Effector CD4-positive, alpha-beta T cell (primary cell): ENCODE measurements around the gene KRT36.

ENCODE experiments used
- DNase-seq: peaks from one replicate; pipeline ENCODE4 v3.0.0-alpha.2; 2020

Gene KRT36

GRCh38 chr17:41521574-41522261, 32.0 kb upstream of the KRT36 start:
- no peak for DNase-seq

DNA sequence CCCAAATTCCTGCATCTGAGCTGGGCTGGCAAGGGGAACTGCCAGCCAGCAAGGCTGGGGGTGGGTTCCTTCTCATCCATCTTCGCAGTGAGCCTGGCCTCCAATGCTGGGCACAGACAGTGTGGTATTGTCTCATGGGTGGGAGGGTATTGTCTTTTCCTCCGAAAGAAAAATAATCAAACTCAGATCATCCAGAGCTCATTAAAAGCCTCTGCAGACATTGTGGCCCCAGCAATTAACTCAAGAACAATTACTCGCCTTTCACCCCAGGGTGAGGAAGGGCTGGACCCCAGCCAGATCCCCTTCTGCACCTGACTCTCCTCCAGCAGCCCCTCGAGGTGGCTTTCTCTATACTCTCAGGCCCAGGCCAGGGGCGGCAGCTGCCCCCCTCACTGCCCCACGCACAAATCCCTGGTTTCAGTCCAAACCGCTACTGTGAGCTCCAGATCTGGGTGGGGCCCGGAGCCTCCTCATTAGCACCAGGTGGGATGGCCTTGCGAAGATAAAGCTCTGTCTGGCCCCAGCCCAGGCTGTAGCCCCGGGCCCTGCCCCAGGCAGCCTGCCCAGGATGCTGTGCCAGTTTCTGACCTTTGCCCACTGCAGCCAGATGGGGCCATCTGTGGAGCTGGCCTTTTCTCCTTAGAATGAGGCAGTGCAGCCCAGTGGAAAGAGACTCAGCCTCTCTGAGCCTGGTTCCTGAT, 31.3 kb upstream of the KRT36 start:
- DNase-seq: no peak

DNA sequence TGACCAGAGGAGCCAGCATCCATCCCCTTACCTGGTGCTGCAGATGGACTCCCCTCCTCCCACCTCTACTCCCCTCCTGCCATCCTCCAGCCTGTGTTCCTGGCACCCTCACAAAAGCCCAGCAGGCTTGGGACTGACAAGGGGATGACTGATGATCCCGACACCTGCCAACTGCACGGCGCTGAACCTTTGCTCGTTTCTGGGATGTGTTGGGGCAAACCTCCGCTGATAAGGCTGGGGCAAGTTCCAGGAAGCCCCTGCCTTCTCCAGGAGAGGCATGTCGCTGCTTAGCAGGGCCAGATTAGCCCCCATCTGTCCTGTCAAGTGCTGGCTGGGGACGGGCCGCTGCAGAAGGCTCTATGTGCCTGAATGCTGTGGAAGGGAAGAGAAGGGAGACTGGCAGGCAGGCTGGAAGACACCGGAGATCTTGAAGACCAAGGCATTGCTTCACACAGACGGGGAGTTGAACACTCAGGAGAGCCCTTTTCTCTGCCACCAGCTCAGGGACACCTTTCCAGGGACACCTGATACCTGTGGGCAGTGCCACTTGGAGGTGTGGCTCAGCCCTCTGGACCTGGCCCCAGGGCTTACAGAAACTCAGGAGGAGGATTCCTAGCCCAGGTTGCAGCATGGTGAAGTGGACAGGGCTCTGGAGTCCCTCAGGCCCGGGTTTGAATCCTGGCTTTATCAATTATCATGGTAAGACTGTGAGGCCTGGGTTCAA, 30.0 kb upstream of the KRT36 start:
- DNase-seq: no peak

DNA sequence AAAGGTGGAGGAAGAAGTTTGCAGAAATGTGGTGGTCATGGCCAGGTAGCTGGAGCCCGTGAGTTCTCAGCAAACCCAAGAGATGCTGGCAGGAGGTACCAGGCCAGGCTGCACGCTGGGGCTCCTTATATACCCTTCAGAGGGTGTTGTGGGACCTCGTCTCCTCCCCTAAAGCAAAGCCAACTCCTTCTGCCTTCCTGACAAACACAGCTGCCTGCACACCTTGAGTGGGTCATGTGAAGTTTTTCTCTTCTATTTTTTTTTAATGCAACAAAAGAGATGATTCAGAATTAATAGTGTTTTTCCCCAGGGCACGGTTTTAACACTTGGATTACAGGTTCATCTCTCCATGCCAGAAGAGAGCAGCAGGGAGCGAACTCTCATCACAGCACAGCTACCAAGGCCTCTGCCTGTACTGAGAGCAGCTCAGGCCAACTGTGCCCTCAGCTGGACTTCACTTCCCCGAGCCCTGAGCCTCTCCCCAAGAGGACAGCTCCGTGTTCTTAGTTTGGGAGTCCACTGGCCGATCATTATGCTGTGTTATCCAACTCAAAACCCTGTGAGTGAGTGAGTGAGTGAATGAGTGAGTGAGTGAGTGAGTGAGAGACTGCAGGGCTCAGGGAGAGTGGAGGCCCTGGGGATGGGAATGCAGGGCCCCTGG, 29.2 kb upstream of the KRT36 start, which contains the start of gene KRT15:
KRT15 (minus strand) TSS at position 102 of the 661 bp plus-strand sequence; CDS start at position 39, 63 bp downstream.
- DNase-seq: no peak

- no peak for DNase-seq
These were observed 28.3 kb upstream of the KRT36 start for GRCh38 chr17:41518031-41518430.

DNA sequence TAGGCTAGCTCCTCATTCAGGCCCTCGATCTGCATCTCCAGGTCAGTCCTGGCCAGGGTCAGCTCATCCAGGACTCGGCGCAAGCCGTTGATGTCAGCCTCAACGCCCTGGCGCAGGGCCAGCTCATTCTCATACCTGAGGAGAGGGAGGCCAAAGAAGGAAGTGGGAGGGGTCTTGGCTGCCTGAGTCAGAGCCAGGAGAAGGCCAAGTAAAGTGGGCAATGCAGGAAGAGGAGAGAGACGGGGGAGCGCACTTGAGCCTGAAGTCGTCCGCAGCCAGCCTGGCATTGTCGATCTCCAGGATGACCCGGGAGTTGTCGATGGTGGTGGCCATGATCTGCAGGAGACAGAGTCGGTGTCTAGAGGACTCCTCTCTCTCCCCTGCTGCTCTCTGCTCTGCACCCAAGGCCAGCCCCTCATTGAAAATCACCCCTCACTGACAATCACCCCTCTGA, 27.1 kb upstream of the KRT36 start:
- DNase-seq: no peak

DNA sequence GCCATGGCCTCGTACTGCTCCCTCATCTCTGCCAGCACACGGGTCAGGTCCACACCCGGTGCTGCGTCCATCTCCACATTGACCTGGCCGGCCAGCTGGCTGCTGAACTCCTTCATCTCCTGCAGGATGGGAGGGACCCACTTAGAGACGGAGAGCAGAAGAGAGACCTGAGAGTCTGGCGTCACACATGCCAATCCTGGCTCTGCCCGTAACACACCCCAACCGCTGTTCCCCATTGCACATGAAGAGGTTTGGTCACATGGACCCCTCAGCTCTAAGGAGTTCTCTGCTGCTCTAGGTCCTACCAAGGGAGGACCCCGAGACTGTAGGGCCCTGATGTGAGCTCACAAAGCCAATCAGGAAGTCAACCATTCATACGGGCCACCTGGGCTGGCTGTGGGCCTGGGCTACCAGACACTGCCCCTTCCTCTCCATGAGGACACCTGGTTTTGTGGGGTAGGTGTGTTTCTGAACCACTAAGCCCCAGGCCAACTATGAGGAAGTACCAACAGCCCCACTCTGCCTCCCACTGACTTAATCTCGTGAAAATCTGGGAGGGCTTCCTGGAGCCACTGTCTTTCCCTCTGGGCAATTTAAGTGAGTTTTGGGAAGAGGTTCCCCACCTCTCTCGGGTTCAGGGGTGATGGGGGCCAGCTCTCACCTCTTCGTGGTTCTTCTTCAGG, 26.6 kb upstream of the KRT36 start:
- no peak for DNase-seq

DNA sequence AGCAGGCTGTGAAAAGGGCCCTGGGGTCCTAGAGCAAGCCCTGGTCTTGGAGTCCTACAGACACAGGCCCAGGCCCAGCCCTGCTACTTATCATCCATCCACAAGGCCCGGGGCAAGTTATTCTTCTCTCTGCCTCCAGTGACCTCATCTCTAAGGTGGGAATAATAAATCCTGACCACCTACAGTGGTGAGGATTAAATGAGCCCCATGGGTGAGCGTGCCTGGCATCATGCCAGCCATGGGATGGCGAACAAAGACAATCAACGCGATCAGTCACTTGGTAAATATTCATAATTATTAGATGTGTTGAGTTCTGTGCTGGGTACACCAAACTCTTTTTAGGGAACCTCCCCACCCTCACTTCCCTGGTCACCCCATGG, 23.4 kb upstream of the KRT36 start:
- DNase-seq: no peak

DNA sequence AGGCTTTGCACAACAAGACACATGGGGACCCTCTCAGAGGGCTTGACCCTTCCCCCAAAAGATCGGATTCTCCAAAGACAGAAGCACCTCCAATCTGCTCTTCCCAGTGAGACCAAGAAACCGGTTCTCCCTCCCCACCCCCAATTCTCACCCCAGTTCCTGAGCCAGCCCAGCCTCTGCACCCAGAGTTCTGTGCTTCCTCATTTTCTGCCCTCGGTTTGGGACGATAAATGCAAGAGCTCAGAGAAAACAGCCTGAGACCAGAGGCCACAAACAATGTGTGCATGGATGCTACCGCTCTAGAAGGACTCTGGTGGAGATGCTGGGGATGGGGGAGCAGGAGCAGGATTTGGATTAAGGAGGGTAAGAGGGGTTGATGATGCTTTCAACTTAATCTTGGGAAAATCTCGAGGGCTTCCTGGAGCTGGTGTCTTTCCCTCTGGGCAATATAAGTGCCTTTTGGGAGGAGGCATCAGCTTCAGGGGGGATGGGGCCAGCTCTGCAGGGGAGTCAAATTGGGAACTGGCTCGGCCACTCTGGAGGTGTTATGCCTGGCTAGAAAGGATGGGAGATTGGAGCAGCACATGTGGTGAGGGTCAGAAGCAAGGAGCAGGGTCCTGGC, 22.9 kb upstream of the KRT36 start:
- DNase-seq: no peak

GRCh38 chr17:41511716-41512115, 22.0 kb upstream of the KRT36 start:
- no peak for DNase-seq

GRCh38 chr17:41511116-41511515, 21.4 kb upstream of the KRT36 start:
- no peak for DNase-seq

GRCh38 chr17:41510251-41511065, 20.7 kb upstream of the KRT36 start:
- no peak for DNase-seq

- DNase-seq: no peak
These were observed 17.7 kb upstream of the KRT36 start for GRCh38 chr17:41507315-41507880.

GRCh38 chr17:41505809-41506767, 16.4 kb upstream of the KRT36 start:
- no peak for DNase-seq

DNA sequence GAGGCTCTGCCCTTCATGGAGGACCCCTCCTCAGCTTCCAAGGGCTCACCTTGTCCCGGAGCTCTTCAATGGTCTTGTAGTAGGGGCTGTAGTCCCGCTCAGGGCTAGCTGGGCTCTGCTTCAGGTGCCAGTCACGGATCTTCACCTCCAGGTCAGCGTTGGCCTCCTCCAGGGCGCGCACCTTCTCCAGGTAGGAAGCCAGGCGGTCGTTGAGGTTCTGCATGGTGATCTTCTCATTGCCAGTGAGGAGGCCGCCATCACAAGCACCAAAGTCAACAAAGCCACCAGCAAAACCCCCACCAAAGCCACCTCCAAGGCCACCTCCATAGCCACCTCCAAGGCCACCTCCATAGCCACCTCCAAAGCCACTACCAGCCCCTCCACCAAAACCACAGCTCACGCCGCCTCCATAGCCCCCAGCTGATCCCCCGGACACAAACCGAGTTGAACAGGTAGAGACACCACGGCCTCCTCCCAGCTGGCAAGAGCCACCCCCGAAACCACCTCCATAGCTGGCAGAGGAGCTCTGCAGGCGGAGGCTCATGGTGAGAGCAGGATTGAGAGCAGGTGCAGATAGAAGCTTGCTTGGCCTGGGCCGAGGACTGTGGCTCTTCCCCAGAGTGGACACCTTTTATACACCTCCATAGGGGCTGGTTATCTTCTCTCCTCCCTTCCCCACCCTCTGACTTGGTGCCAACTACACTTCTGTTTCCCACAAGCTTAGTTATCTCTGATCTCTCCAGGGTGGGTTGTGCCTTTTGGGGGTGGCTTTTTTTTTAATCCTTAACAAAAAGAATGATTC, 15.5 kb upstream of the KRT36 start, which contains the start of gene KRT13:
KRT13 (minus strand) TSS at position 606 of the 802 bp plus-strand sequence; CDS start at position 544, 62 bp downstream.
- no peak for DNase-seq

GRCh38 chr17:41504246-41504977, 14.7 kb upstream of the KRT36 start:
- DNase-seq: no peak

GRCh38 chr17:41503202-41503601, 13.5 kb upstream of the KRT36 start:
- no peak for DNase-seq
